OCI-LY1 (cell line): ENCODE data around the gene SPHK2.

Experiments used
- EZH2 ChIP-seq: fragments of 200-600 bp; sonication (generic), shearing (Covaris generic); IDR thresholded peaks from 2 replicates; pipeline ENCODE4 v1.8.0; 2017; ENCODE audit warnings: borderline replicate concordance, mixed run types, mild to moderate bottlenecking, antibody characterized with exemption, low read length, moderate library complexity, mixed read lengths
- TF ChIP-seq, protein P1 (sequence below): fragments of 200-600 bp; sonication (generic), shearing (Covaris generic); IDR thresholded peaks from 2 replicates; pipeline ENCODE4 v1.5.1; 2017; ENCODE audit warnings: mild to moderate bottlenecking, antibody characterized with exemption, low read length, moderate library complexity, mixed read lengths

DNA sequence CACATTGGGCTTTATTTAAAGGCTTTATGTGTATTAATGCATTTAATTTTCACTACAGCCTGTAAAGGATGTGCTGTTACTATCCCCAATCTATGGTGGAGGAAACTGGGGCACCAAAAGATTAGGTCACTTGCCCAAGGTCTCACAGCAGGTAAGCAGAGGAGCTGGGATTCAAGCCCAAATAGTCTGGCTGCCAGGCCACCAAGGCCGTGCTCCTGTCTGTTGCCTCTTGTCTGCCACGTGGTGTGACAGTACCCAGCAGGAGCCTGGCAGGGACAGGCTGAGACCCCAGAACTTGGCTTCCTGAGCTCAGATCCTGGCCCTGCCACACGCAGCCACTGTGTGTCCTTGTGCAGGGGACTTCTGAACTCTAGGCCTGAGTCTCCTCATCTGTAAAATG is 49.0 kb downstream of the SPHK2 start:
- TF ChIP-seq, protein P1, sequence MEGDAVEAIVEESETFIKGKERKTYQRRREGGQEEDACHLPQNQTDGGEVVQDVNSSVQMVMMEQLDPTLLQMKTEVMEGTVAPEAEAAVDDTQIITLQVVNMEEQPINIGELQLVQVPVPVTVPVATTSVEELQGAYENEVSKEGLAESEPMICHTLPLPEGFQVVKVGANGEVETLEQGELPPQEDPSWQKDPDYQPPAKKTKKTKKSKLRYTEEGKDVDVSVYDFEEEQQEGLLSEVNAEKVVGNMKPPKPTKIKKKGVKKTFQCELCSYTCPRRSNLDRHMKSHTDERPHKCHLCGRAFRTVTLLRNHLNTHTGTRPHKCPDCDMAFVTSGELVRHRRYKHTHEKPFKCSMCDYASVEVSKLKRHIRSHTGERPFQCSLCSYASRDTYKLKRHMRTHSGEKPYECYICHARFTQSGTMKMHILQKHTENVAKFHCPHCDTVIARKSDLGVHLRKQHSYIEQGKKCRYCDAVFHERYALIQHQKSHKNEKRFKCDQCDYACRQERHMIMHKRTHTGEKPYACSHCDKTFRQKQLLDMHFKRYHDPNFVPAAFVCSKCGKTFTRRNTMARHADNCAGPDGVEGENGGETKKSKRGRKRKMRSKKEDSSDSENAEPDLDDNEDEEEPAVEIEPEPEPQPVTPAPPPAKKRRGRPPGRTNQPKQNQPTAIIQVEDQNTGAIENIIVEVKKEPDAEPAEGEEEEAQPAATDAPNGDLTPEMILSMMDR = no peak
- TF ChIP-seq EZH2 = no peak
